ENCODE measurements around the gene ESF1. TPM values are rescaled to one million over a fixed set of nuclear protein-coding genes. Genes with fewer than 3 reads are reported as not detected.

ESF1 gene
- total RNA-seq, 1 experiment from 2014 or later: 36.9 TPM

GRCh38 chr20:13753436-13754036, 31.2 kb downstream of the ESF1 start:
- no peak overlapping the region for H3K27ac ChIP-seq (ENCODE audit: insufficient read length, low read depth, low read length)
- H2BK5ac ChIP-seq (ENCODE audit: insufficient read length, low read length): no peak overlapping the region
- H2BK15ac ChIP-seq (ENCODE audit: low read depth, low read length): no peak overlapping the region
- H4K91ac ChIP-seq (ENCODE audit: insufficient read length, low read depth, low read length): no peak overlapping the region
- H3K23me2 ChIP-seq (ENCODE audit: insufficient read length, low read depth, low read length, poor library complexity, severe bottlenecking): no peaks in the 10 kb centered on the region
- Mint-ChIP-seq H3K36me3 (ENCODE audit: insufficient read depth in 1 of 3, low read depth in 3 of 3) (peaks cover 10 to 47% (median 28%) of the 10 kb centered on the region in 3 experiments; a peak in 6 of 7 replicates), H3K27ac (no peak overlapping the region), H3K27me3 (ENCODE audit: low read depth) (no peaks in the 10 kb centered on the region), H3K4me1 (no peaks in the 10 kb centered on the region), H3K9me3 (no peaks in the 10 kb centered on the region), H3K4me3 (no peak overlapping the region)
- WGBS (ENCODE audit: extremely low coverage, insufficient read length, low lambda C conversion rate): no CpG with 5 or more reads among the region's 2 CpGs
- H4K5ac ChIP-seq (ENCODE audit: insufficient read length, low read depth, low read length): no peak overlapping the region
- H3K4me2 ChIP-seq (ENCODE audit: insufficient read depth, insufficient read length, low read length): no peak overlapping the region
- no peak overlapping the region for H2AFZ ChIP-seq (ENCODE audit: low read length)
- no peak overlapping the region for H3K56ac ChIP-seq (ENCODE audit: insufficient read length, low read depth, low read length)
- no peaks in the 10 kb centered on the region for H3K4me1 ChIP-seq (ENCODE audit: insufficient read depth, low read length)
- no peak overlapping the region for H3K23ac ChIP-seq (ENCODE audit: insufficient read length, low read depth, low read length)
- no peaks in the 10 kb centered on the region for H4K20me1 ChIP-seq (ENCODE audit: control insufficient read depth, insufficient read depth, insufficient read length)
- no peak overlapping the region for H2BK20ac ChIP-seq (ENCODE audit: low read depth, low read length, poor library complexity, severe bottlenecking)
- no peak overlapping the region for H3T11ph ChIP-seq (ENCODE audit: low read length)
- H3K18ac ChIP-seq (ENCODE audit: insufficient read length, low read depth, low read length): no peak overlapping the region
- H3K79me2 ChIP-seq (ENCODE audit: insufficient read depth, low read length): no peaks in the 10 kb centered on the region
- no peak for TF ChIP-seq CTCF (conservative IDR thresholded peaks at IDR 0.05)
- no peaks in the 10 kb centered on the region for H3K27me3 ChIP-seq (ENCODE audit: insufficient read depth, low read length)
- H4K8ac ChIP-seq (replicated peaks; ENCODE audit: insufficient read length, low read depth, low read length): no peak overlapping the region
- no peak overlapping the region for H2AK5ac ChIP-seq (ENCODE audit: insufficient read length, low read length)
- no peak overlapping the region for H3K4ac ChIP-seq (ENCODE audit: low read depth, low read length)
- no peaks in the 10 kb centered on the region for H3K79me1 ChIP-seq (ENCODE audit: insufficient read depth, low read depth, low read length, poor library complexity, severe bottlenecking)
- no peak overlapping the region for H3K14ac ChIP-seq (ENCODE audit: insufficient read depth, low read length)
- H2BK12ac ChIP-seq (ENCODE audit: insufficient read length, low read depth, low read length): no peak overlapping the region
- H2BK120ac ChIP-seq (ENCODE audit: low read depth, low read length, poor library complexity, severe bottlenecking): no peak overlapping the region
- H3K9me3 ChIP-seq (ENCODE audit: control insufficient read depth, low read depth, low read length): no peaks in the 10 kb centered on the region
- H3K9ac ChIP-seq (ENCODE audit: extremely low read depth, insufficient read length, low read length): no peak overlapping the region
- no peak for DNase-seq

Measured in H9 (cell line).